Left colon (tissue), 2 donors: ENCODE data around the gene PDE6G. TPM values are rescaled to one million over a fixed set of nuclear protein-coding genes. Genes with fewer than 3 reads are reported as not detected.

ENCODE experiments used
- ATAC-seq: fragments of 200-7000 bp; cut with Tn5 transposase; one replicate; pipeline ENCODE4 v1.9.1; 2020; ENCODE audit warnings: mild to moderate bottlenecking, moderate library complexity
- DNase-seq, 2 donors: peaks; one replicate each; pipeline ENCODE4 v3.0.0-alpha.2; 2020
- intact Hi-C, 2 donors: fragments of 100-400 bp; cut with DNase I in 1 of 2; cut with micrococcal nuclease in 1 of 2; formaldehyde crosslinking; loops; one replicate each; pipeline versions ENCODE4 v1.11.2 to v1.14.0; 2022; cut with DNase I, micrococcal nuclease
- long read RNA-seq: library from polyadenylated mRNA; unstranded; transcript quantifications from one replicate; pipeline ENCODE4 v2.0.0, GENCODE V29; 2021
- total RNA-seq, 2 donors: library from RNA; stranded (reverse); fragmentation: NEBNext Ultra II Directional; extraction: Animal tissue kit (Norgen Biotek cat#: 25700); gene quantifications; one replicate each; pipeline ENCODE4 v1.2.1, GENCODE V29; 2021
- donor health status: DM: no; HTN: no; CAD: no.
- donor health status: DM: yes; HTN: yes; CAD: no.

The PDE6G gene
- under 1 TPM in 1 of 2 donors, not detected in 1; 0.34 TPM for total RNA-seq
- long read RNA-seq = 0 reads

DNA sequence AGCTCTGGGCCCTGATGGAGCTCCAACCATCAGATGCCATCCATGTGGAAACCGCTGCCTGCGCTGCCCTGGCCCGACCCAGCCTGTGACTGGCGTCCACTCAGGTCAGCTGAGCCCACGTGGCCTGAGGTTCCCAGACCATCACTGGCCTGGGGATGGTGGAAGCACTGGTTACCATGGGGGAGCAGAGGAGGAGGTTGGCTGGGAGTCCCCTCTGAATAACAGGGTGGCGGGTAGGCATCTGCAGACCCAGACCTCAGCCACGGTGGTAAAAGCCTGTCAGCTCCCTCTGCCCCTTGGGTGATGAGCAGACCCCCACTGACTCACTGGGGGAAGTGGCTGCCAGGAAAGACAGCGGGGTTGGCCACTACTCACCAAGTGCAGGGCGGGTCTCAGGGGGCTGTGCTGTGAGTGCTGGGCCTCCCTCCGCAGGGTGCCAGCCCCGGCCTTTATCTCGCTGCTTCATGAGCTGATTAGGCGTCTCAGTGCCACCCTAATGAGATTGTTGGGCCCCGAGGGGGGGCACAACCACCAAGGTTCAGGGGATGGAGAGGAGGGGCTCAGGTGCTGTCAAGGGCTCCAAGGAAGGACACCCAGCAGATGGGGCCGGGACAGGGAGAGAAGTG, at the start of gene PDE6G:
Gene PDE6G, minus strand, starts transcription at position 425 of the 626 bp plus-strand sequence. CDS start 3,237 bp downstream, outside the sequence.
- ATAC-seq (no peak), DNase-seq (no peak)
- intact Hi-C loops = no loop called here

DNA sequence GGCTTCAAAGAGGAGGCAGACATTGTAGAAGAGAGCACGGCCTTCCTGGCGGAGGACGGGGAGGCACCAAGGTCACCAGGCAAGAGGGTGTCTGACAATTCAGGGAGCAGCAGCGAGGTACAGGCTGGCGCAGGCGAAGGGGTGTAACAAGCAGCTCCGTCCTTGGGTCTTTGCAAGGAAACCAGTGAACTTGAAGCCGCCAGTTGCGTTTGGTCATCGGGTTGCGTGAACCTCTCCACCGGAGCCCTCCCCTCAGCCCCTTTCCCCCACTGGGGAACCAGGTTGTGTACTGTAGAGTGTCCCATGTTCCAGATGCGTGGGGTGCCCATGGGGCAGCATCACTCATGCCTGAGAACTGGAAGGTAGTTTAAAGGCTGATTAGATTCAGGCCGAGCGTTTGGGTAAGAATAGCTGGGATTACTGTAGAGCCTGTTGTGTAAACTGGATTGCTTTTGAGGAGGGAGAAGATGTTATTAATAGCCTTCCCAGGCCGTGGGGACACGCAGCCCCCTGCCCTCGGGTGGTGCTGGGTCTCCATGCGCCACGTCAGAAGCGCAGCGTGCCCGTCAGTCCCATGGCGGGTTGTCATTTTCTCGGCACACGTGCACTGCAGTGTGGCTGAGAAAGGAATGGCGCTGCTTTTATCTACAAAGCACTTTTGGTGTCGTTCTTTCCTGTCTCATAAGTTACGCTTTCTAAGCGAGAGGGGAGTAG, 49.3 kb upstream of the PDE6G start:
- ATAC-seq = no peak
- DNase-seq = no peak
- intact Hi-C loops = no loop called here

DNA sequence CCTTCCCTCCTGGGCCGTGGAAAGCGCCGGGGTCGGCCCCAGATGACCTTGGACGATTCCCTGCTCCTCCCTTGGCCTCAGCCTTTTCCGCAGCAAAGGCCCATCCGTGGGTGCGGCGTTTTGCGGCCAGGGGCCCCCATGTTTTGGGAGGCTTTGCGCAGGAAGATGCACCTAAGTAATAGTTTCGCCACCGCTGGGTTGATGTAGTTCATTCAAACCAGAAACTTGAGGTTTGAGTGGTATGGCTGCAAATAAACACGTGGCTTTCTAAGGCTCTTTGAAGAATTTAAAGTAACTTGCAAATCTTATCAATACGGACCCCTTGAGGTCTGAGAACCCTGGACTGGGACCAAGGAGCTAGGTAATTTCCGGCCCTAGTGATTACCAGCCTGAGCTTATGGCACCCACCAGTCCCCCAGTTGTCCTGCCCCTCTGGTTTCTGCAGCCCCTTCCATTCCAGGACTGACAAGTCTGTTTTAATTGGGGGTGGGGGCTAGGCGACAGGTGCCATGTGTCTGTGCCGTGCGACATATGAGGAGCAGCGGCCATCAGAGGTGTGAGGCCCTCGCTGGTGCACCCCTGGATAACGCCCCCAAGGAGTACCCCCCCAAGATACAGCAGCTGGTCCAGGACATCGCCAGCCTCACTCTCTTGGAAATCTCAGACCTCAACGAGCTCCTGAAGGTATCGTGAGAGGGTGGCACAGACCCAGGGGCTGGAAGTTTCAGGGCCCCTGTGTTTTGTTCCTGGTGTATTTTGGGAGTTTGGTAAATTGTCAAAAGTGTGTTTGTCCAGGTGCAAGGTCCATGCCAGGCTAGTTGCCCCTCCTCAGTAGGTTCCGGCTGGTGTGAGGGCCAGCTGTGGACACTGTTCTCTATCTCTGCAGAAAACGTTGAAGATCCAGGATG, 47.7 kb upstream of the PDE6G start:
- intact Hi-C loops = no loop called here
- DNase-seq (peak in 1 of 2 donors; percentile 41), ATAC-seq (peak; percentile 27)

DNA sequence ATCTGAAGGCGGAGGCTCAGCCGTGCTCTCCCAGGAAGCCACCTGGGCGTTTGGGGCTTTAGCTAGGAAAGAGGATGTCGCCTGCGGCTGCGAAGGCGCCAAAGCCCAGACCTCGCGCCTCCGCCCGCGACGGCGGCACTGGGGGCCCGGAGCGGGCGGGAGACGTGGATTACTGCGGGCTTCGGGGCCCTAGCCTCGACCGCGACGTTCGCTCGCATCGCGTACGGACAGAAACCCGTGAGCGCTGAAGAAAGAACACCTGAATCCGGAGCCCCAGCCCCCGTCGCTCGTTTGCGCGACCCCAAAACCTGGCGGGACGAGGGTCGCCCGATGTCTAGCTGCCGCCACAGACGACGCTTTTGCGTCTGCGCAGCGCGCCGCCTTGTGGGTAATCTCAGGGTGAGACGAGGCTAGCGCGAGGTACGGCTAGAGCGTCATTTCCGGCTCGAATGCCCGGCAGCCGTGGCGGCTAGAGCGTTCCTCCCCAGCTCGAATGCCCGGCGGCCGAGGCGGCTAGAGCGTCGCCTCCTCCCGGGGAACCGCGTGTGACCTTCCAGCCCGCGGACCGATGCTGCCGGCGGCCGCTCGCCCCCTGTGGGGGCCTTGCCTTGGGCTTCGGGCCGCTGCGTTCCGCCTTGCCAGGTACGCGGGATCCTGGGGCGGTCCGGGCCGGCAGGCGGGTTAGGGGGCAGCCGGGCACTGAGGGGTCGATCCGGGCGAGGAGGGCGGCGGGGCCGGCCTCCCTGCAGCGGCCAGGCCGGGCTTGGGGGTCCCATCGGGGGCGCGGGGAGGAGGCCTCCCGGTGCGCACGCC, 46.8 kb upstream of the PDE6G start, which contains the start of gene MRPL12:
Gene MRPL12, plus strand, starts transcription at position 434 of the 813 bp plus-strand sequence. Its CDS starts 135 bp downstream, at position 569.
- DNase-seq = peak; percentile 92 to 97
- intact Hi-C loops = no loop called here
- ATAC-seq = peak; percentile 89

DNA sequence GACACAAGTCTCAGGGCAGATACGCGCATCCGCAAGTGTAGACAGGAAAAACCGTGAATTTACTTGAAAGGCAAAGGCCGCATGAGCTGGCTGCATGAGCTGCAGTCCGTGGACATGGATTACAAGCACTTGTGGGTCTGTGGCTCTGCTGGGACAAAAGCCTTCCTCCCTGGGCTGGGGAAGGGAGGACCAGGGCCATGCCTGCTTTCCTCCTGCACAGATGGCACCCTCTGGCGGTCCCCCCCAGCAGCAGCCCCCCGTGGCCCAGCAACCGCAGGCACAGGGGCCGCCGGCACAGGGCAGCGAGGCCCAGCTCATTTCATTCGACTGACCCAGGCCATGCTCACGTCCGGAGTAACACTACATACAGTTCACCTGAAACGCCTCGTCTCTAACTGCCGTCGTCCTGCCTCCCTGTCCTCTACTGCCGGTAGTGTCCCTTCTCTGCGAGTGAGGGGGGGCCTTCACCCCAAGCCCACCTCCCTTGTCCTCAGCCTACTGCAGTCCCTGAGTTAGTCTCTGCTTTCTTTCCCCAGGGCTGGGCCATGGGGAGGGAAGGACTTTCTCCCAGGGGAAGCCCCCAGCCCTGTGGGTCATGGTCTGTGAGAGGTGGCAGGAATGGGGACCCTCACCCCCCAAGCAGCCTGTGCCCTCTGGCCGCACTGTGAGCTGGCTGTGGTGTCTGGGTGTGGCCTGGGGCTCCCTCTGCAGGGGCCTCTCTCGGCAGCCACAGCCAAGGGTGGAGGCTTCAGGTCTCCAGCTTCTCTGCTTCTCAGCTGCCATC, 45.1 kb upstream of the PDE6G start:
- DNase-seq (no peak), ATAC-seq (peak; percentile 9)
- intact Hi-C loops = no loop called here

DNA sequence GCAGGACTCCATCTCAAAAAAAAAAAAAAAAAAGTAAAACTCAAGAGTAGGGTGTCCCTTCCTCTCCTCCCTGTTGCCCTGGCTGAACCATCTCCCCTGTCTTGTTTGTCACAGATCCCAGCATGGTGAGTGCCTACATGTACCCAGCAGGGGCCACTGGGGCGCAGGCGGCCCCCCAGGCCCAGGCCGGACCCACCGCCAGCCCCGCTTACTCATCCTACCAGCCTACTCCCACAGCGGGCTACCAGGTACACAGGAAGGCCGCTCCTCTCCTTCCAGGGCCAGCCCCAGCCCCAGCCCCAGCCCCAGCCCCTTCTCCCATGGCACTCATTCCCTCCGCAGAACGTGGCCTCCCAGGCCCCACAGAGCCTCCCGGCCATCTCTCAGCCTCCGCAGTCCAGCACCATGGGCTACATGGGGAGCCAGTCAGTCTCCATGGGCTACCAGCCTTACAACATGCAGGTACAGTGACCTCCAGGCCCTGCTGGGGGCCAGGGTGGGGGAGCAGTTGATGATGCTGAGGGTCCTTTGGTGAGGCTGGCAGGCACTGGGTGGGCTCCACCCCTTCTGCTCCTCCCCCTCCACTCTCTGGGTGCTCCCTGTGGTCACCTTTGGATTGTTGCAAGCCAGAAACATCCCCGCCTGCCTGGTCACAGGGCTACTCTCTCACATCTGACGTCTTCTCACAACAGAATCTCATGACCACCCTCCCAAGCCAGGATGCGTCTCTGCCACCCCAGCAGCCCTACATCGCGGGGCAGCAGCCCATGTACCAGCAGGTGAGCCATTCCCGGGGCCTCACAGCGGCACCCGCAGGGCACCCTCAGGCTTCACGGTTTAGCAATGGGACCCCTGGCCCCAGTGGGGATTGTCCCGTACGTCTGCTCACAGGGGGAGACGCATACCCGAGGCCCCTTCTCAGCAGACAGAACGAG, 44.3 kb upstream of the PDE6G start:
- intact Hi-C loops = no loop called here
- no peak for ATAC-seq
- DNase-seq = no peak

DNA sequence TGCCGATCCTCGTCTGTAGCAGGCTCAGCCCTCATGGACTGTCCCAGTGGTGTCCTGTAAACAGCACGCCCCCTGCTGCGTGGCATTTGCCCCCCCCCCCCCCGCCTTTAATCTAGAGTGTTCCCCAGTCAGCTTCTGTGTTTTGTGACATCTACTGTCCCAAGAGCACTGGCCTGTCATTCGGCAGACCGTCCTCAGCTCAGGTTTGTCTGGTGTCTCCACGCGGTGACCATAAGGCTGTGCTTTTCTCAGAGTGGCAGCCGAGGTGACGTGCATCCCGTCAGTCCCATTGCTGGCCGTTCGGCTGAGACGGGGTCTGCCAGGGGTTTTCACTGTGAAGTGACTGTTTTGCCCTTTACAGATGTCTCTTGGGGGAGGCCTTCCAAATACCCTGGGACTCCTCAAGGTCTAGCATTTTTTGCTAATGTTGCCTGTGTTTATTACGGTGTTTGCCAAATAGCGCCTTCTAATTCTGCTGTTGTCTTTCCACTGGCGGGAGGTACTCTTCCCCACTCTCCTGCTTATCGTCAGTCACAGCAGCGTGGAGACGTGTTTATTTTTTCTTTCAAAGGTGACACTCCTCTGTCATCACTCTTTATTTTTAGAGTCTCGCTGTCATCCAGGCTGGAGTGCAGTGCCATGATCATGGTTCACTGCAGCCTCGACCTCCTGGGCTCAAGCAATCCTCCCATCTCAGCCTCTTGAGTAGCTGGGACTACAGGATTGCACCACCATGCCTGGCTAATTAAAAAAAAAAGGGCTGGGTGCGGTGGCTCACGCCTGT, 41.1 kb upstream of the PDE6G start:
- intact Hi-C loops = no loop called here
- DNase-seq = no peak

DNA sequence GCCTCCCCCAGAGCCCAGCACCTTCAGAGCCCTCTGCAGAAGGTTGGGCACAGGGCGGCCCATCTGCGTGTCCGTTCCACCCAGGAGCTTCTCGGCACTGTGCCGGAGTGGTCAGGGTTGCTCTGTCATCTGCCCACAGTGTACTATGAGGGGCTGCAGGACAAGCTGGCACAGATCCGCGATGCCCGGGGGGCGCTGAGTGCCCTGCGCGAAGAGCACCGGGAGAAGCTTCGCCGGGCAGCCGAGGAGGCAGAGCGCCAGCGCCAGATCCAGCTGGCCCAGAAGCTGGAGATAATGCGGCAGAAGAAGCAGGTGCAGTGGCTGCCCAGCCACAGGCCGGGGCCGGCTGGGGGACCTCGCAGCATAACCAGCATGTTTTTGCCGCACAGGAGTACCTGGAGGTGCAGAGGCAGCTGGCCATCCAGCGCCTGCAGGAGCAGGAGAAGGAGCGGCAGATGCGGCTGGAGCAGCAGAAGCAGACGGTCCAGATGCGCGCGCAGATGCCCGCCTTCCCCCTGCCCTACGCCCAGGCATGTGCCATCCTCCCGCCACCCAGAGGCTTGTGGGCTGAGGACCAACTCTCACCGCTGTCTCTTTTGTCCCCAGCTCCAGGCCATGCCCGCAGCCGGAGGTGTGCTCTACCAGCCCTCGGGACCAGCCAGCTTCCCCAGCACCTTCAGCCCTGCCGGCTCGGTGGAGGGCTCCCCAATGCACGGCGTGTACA, 40.0 kb upstream of the PDE6G start:
- intact Hi-C loops = no loop called here
- ATAC-seq = peak; percentile 3
- no peak for DNase-seq

More for the DNA sequence above, 41.1 kb upstream of the PDE6G start:
- ATAC-seq = no peak

DNA sequence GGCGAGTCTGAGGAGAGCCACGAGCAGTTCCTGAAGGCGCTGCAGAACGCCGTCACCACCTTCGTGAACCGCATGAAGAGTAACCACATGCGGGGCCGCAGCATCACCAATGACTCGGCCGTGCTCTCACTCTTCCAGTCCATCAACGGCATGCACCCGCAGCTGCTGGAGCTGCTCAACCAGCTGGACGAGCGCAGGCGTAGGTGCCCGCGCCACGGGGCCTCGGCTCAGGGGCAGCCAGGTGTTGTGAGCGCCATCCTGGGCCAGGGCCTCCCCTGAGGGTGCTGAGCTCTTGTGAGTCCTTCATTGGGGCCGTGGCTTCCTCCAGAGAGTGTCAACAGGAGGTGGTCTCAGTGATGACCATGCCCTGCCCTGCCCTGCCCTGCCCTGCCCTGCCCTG, 39.5 kb upstream of the PDE6G start:
- intact Hi-C loops = no loop called here
- no peak for DNase-seq
- ATAC-seq = no peak

DNA sequence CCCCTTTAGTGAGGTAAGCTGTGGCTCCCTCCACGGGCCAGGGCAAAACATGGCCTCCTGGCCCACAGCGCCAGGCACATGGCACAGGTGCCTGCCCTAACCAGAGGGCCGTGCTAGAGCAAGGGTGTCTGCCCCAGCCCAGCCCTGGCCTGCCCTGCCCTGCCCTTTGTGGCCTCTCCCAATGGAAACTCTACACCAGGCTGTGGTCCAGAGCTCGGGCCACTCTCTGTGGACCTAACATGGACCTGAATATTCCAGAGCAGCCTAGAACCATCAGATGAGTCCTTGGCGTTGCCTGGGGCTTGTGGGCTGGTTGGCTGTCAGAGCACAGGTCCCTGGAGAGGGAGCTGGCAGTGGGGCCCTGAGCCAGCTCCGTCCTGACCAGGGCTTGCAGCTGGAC, 38.9 kb upstream of the PDE6G start:
- DNase-seq (no peak), ATAC-seq (peak; percentile 3)
- intact Hi-C loops = no loop called here

DNA sequence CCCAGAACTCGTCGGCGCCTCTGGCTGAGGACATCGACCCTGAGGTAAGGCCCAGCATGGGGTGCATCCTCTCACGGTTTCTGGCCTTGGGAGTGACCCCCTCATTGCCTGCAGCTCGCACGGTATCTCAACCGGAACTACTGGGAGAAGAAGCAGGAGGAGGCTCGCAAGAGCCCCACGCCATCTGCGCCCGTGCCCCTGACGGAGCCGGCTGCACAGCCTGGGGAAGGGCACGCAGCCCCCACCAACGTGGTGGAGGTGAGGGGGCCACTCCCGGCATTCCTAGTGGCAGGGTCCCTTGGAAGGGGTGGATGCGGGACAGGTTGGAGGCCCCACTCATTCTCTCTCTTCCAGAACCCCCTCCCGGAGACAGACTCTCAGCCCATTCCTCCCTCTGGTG, 38.5 kb upstream of the PDE6G start:
- ATAC-seq (no peak), DNase-seq (no peak)
- intact Hi-C loops = no loop called here

DNA sequence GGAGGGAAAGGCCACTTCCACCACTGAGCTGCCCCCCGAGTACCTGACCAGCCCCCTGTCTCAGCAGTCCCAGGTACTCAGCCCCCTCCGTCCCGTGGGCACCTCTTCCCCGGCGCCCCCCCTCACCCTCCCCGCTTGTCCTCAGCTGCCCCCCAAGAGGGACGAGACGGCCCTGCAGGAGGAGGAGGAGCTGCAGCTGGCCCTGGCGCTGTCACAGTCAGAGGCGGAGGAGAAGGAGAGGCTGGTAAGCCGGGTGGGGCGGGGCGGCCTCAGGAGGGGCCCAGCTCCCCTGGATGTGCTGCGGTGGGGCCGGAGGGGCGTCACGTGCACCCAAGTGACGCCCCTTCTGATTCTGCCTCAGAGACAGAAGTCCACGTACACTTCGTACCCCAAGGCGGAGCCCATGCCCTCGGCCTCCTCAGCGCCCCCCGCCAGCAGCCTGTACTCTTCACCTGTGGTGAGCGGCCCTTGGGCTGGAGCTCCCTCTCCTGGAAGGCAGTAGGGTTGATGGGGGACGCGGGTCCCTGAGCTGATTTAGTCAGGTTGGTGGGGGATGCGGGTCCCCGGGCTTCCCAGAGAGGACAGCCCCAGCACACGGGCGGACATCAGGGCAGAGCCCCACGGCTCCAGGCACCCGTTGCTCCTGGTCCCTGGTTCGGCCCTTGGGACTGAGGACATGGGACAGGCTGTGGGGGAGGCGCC, 37.3 kb upstream of the PDE6G start:
- intact Hi-C loops = no loop called here
- ATAC-seq = no peak
- no peak for DNase-seq

DNA sequence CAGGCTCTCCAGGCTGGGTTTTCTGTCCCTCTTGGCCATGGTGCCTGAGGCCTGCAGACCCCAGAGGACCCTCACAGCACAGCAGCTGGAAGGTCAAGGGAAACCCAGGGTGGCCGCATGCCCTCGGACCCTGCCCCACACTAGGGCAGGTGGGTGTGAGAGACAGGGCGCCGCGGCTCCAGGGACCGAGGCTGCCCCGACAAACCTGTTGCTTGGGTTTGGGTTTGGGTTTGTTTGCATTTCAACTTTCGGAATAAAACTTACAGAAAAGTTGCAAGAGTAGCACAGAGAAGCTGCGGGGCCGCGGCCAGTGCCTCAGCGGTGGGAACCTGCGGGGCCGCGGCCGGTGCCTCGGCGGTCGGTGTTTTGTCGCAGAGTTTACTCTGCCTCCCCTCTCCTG, 35.3 kb upstream of the PDE6G start:
- intact Hi-C loops = no loop called here
- no peak for DNase-seq
- no peak for ATAC-seq

DNA sequence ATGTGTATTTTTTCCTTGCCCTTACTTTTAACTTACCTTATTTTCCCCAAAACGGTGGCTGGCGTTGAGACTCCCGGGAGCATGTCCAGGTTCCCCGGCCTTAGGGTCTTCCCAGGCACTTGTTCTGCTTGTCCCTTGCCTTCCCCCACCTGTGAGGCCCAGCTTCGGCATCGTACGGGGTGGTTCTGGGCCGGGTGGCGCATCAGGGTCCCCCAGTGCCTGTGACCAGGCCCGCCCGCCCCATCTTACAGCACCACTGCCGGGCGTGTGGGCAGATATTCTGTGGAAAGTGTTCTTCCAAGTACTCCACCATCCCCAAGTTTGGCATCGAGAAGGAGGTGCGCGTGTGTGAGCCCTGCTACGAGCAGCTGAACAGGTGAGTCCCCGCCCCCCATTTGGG, 34.9 kb upstream of the PDE6G start:
- DNase-seq = no peak
- intact Hi-C loops = no loop called here
- ATAC-seq = no peak

DNA sequence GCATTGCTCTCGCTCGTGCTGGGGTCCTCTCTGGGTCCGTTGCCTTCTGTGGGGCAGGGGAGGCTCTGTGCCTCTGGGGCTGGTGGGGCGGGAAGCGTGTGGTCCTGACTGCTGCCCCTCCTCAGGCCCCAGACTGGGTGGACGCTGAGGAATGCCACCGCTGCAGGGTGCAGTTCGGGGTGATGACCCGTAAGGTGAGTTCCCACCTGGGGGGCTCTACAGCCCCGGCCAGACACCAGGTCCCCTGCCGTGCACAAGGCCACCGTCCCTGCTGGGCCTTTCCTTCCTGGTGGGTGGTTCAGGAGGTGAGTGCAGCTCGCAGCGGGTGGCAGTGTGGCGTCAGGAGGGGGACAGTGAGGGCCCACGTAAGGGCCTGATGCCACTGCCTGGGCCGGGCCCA, 34.2 kb upstream of the PDE6G start:
- intact Hi-C loops = no loop called here
- ATAC-seq (no peak), DNase-seq (no peak)
